T-helper 1 cell (primary cell): ENCODE results near the gene RBMS1.

Experiments
- DNase-seq, 5 donors: peaks; one replicate each; pipeline ENCODE4 v3.0.0-alpha.2; 2012 to 2020
- total RNA-seq, 4 donors: gene quantifications; one replicate each; lab custom pipeline; 2026; lab: John Stamatoyannopoulos, UW

The RBMS1 gene, protein sequence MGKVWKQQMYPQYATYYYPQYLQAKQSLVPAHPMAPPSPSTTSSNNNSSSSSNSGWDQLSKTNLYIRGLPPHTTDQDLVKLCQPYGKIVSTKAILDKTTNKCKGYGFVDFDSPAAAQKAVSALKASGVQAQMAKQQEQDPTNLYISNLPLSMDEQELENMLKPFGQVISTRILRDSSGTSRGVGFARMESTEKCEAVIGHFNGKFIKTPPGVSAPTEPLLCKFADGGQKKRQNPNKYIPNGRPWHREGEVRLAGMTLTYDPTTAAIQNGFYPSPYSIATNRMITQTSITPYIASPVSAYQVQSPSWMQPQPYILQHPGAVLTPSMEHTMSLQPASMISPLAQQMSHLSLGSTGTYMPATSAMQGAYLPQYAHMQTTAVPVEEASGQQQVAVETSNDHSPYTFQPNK
- total RNA-seq = 141 to 184 (median 156) reads per million in 4 donors

DNA sequence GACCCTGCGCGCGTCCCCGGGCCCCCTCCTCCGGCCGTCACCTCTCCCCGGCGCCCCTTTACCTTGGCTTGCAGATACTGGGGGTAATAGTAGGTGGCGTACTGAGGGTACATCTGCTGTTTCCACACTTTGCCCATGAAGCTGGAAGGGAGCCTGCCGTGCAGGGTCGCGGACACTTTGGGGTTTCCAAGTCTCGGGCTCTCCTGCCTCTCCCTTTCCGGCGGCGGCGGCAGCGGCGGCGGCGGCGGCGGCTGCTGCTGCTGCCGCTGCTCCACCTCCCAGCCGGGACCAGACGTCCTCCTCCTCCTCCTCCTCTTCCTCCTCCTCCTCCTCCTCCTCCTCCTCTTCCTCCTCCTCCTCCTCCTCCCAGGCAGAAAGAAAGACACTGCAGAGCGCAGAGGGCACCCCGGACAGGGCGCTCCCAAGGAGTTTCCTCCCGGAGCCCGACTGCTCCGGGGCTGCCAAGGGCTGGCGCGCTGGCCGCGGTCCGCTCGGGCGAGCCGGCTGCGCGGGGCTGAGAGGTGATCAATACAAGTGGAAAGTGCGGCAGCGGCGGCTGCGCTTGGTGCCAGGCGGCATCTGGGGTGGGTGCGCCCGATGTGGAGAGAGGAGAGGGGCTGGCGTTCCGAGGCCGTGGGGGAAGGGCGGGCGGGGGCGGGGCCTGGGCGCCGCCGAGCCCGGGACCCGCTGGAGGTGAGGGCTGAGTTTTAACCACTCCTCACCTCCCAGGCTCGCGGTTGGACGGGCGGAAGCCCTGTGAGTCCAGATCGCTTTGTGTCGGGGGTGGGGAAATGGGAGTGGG, at the start of gene RBMS1:
TSS of gene RBMS1 (minus strand) at position 581 of the 802 bp plus-strand sequence. CDS start at position 137, 444 bp downstream.
- peak; percentile 26 to 64 (median 36) for DNase-seq

DNA sequence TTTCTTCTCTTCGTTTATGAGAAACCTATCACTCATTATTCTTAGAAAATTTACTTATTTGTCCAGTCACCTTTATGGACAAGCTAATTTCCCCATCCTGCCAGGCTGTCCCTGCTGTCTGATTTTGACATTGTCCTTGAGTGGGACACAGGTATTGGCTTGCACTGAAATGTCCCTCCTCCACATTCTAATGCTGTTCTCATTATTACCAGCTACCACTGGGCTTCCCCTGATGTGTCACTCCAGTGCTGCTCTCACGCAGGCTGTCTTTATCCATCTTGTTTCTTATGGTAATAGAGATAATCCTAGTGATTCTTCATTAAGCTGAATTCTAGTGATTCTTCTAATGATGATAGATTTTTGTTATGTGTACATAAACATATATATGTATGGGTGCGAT, 48.1 kb upstream of the RBMS1 start:
- no peak for DNase-seq

DNA sequence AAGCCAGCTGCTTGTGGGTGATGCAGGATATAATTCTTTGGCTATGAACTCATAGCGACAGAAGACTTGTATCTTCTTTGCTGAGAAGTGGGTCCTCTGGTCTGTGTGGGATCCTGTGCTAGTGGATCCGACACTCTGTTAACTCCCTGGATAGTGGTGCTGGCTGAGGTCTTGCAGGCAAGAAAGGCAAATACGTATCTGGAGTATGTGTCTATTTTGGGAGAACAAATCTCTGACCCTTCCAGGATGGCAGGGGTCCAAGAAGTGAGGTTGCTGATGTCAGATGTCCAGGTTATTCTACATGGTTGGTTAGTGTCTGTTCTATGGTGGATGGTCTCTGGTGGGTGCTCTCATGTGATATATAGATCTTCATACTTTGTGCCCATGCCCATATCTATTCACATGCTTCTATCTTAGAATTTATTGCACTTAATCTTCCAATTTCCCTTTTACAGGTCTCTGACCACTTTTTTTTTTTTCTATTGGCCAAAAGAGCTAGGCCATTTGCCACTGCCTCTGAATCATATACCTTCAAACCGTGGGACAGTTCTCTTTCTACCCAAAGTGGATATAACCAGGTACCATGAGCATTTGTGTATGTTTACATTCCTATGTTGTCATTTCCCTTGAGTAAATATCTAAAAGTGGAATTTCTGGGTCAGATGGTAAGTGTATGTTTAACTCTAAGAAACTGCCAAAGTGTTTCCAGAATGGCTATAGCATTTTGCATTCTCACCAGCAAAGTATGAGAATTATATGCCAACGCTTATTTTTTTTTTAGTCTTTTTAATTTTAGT, 45.1 kb upstream of the RBMS1 start:
- DNase-seq = no peak

DNA sequence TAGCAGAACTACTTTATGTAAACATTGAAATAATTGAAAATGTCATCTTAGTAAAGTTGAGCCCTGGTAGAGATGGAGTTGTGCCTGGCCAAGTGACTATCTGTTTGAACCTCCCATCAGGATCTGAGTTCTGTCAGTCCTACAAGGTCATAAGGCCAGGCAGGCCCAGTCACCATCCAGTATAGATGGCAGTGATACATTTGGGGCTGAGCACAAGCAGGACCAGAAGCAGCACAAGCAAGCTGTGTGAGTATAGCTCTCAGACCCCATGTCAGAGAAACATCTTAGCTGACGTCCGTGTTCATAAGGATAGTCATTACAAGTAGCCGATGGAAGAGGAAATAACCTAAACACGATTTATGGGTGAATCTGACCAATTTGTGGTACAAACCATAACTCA, 44.5 kb upstream of the RBMS1 start:
- DNase-seq = no peak

DNA sequence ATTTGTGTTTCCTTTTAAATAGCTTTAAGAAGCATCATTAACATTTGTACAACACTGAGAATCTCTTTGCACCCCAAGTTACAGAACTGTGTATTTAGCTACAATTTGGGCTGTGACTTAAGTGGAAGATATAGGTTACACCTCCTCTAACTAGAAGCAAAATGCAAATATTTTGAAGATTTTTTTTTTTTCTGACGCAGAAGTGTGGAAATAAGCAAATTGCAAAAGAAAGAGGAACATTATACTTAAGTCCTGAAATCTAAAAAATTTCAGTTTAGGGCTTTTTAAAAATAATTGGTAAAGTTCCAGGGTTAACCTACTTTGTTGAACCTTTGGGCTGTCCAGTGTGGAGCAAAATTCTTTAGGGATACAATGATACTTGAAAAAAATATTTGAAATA, 41.4 kb upstream of the RBMS1 start:
- no peak for DNase-seq

DNA sequence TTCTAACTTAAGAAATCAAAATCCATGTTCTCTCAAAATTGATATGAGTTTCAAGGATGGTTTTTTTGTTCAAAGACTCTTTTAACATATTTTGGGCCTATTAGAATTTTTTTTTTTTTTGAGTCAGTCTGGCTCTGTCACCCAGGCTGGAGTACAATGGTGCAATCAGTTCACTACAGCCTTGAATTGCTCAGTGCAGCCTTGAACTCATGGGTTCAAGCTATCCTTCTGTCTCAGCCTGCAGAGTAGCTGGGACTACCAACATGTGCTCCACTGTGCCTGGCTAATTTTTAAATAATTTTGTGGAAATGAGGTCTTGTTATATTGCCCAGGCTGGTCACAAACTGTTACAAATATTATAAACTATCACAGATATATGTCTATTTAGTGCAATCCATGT, 40.6 kb upstream of the RBMS1 start:
- no peak for DNase-seq

DNA sequence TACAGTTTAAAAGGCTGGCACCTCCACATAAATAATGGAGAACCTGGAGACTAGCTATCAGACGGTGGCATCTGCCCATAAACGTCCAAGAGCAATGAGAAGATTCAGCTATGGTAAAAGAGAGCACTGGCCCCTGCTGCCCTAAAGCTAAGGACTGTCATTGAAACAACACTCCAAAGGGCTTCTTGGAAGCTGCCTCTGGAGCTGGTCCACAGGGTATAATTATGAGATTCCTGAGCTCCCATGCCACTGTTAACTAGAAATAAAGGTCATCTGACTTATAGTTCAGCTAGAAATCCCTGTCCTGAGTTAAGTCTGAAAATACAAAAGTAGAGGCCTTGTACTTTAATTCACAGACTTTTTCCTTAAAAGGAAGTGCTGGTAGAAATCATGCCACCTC, 39.9 kb upstream of the RBMS1 start:
- DNase-seq = no peak

DNA sequence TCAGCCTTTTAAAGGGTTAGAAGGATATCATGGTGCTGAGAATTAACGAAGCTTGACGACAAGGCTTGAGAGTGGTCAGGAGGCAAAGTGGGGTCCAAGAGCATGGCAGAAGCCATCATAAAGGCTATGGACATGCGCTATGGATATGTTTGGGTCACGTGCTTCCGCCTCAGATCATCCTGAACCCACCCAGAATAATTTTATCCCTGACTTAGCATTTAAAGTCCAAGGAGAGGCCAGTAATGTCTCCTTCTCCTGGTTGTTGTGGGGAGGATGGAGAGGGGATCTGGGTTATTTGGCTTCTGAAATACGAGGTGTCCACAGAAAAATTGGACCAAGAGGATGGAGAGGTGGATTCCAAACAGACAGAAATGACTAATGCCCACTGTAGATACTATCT, 38.8 kb upstream of the RBMS1 start:
- DNase-seq = no peak

DNA sequence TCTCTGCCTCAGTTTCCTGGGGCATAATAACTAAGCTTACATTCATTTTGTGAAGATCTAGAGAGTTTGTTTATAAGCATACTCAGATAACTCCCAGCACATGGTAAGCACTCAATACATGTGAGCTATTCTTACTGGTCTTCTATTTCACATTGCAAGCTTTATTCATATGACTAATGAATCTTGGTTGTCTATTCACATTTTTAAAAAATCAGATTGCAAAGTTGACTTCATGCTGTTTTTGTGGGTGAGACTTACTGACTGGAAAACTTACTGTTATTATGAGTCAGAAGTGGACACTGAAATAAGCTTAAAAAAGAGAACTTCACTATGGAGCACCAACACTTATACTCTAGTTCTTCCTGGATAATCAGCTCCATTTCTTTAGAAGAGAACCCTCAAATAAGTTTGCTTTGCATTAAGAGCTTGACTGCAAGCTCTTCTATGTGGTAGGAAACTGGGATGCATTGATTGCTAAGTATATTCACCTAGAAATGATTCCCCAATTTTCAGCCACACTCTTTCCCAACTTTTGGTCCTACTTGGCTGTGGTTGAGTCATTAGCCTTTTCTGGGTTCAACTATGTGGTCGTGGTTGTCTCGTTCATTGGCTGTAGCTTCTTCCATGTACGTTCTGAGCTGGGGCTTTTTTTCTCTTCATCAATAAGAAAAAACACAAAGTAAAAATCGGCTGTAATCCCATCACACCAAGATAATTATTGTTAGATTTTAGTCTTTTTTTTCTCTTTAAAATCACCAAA, 29.5 kb upstream of the RBMS1 start:
- no peak for DNase-seq

DNA sequence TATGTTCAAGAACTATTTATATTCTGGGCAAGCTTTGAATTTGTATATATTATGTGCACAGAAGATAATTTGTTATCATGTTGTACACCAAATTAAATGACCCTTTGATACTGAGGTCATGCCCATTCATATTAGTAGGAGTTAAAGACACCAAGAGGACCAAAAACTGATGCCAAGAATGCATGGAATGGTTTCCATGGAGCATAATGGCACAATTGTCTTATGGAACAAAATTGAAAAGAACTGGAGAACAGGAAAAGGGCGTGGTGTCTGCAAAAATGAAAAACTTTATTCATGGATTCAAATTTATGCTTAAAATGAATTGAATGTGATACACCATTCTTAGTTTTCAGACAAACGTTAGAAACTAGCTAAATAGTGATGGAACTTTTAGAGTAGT, 24.1 kb upstream of the RBMS1 start:
- no peak for DNase-seq

DNA sequence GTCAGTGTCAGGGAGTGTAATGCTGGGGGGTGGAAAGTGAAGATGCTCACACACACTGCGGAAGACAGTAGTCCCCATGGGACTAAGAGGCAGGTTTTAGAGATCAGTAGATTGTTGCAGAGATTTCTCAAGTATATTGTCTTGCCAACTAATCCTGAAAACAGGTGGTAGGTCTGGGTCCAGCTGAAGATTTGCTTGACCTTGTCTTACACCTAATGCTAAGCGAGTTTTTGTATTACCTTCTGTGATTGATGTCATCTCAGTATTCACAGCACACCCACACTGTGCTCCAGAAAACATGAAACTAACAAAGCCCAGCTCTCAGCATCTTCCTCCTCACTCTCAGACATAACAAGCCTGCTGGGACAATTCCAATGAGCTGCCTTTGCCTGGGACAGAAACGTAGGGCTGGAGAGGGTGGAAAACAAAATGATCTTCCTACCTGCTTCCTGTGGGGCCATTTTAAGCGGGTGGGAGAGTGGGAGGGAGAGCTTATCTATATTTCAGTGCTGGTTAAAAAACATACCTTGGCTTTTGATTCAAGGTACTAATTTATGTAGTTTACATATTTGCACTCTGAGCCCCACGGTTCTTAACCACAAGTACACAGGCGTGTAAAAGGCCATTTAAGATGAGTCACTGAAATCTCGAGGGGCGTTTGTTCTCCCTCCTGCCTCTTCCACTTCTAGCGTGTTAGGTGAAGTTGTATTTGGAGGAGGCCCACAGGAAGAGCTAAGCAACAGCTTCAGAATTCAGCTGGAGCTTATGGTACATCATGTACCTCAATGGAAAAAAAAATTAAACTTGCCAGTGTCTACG, 23.1 kb upstream of the RBMS1 start:
- peak in 1 of 5 donors; percentile 30 for DNase-seq

DNA sequence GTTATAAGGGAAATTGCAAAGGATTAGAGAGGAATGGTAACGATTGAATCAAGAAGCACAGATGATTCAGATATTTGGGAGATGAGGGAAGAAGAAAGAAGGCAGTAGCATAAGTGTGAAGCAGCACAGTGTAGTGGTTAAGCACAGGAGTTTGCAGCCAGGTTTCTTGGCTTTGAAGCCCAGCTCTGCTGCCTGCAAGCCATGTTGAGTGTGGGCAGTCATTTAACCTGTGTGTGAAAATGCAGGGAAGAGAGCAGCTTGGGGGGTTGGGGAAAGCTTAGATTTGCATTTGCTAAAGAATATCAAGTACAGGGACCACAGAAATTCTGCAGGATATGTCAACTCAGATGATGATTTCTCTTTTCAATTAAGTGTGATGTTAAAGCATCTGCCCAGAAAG, 21.5 kb upstream of the RBMS1 start:
- DNase-seq = no peak

DNA sequence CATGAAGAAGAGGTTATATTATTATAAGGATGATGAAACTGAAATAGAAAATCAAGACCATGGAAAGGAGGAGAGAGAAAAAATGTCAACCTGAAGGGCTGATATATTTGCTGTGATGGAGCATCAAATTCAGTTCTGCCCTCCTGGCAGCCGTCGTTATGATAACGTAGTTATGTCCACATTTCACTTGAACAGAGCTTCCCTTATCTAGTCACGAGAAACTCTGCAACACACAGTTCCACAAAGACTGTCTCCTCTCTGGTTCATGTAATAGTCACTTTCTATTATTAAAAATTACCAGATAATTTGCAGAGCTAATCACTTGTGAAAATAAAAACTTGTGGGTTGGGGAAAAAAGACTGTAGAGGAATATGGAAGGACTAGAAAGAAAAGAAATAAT, 19.5 kb upstream of the RBMS1 start:
- no peak for DNase-seq

DNA sequence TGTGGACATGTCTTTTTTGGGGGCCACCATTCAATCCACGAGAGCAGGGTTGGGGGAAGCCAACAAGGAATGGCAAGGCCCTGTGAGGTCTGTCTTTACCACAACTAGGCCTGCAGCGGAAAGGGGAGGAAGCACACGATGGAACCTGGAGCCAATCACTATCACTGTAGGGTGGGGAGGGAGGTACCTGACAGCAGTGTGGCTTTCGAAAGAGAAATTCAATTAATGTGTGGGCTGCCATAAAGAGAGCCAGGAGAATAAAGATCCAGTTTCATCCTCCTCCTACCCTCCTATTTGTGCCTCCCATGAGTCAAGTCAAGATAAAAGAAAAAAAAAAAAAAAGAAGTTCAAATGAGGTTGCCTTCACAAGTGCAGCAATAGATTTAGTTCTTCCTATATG, 18.9 kb upstream of the RBMS1 start:
- no peak for DNase-seq

DNA sequence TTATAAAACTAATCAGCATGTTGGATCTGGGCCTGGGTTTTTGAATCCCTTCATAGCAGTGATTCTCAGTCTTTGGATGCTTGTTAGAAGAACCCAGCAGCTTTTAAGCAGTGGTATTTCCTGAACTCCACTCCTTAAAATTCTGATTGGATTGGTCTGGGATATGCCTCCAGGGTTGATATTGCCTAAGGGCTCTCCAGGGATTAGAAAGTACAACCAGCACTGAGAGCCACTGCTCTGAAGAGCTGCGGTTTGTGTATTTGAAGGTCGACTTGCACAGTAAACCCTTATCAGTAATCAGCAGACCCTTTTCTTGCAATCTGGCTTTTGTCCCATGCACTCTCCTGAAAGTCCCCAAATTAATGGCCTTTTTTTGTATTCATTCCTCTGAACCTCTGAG, 17.0 kb upstream of the RBMS1 start:
- DNase-seq = no peak

DNA sequence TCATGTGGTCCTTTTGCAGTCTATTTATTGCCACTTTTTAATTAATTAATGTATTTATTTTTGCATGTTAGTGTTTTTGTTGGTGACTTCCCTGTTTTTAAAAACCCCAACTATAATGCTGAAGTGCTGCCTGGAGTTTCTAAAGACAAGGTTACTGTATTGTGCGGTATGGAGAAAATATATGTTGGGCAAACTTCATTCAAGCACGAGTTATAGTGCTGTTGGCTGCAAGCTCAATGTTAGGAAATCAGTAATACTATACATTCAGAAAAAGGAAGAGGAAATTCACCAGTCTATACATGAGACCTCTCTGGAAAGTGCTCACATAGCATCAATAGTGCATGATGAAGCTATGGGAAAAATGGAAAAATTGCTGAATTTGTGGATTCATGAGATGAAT, 15.4 kb upstream of the RBMS1 start:
- DNase-seq = no peak

DNA sequence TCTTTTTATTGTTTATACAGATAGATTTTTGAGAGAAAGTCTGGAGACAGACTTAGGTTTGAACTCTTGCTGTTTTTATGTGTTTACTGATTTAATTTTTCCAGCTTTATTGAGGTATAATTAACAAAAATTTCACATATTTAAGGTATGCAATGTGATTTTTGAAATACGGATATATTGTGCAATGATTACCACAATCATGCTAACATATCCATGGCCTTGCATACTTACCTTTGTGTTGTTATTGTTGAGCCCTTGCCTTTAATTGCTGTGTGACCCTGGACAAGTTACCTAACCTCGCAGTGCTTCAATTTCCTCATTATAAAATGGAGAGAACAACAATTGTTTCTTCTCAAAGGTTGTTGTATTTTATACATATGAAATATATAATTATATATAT, 13.9 kb upstream of the RBMS1 start:
- no peak for DNase-seq

DNA sequence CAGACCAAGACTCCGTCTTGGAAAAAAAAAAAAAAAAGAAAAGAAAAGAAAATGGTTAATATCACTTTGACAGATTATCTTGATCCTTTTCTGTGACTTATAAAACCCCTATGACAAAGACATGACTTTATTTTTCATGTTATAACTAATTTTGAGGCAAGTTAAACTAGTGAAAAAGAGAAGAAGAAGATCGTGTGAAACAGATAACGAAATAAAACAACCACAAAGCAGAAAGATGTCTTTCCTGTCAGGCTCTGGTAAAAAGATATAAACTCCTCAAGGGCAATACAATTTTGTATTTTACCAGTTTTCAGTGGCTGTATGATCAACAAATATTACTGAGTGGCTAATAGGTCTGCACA, 13.4 kb upstream of the RBMS1 start:
- peak in 1 of 5 donors; percentile 63 for DNase-seq

DNA sequence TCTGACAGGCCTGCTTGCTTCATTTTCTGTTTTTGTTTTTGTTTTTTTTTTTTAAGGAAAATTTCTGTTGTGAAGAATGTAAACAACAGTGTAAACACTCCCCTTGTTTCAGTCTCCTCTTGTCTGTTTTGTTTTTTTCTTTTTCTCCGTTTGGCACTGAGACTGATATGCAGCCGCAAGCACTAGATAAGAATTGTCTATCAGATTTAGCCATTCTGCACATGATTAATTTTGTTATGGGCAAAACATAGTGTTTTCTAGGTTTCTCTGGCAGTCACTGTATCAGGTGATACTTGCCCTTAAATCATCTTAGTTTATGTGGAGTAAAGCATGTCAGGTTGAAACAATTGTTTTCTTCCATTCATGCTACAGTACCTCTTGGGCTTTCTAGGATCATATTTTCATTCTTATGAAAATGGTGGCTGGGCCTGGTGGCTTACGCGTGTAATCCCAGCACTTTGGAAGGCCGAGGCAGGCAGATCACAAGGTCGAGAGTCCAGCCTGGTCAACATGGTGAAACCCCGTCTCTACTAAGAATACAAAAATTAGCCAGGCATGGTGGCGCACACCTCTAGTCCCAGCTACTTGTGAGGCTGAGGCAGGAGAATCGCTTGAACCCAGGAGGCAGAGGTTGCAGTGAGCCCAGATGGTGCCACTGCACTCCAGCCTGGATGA, 12.9 kb upstream of the RBMS1 start:
- no peak for DNase-seq

DNA sequence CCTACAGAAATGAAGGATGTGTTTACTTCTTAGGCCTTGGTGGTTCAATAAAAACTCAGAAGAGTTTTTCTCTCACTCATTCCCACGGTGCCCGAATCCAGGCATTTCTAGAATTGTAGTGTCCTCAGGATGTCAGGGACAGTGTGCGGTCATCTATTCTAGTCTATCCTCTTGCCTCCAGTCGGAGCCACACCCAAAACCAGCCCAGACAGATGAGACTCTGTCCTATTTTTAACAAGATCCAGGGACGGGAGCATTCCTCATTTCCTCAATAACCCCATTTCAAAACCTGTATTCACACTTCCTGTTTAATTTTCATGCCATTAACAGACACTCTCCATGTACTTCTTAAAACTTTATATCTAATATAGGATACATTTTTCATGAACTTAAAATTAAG, 11.6 kb upstream of the RBMS1 start:
- DNase-seq = no peak

DNA sequence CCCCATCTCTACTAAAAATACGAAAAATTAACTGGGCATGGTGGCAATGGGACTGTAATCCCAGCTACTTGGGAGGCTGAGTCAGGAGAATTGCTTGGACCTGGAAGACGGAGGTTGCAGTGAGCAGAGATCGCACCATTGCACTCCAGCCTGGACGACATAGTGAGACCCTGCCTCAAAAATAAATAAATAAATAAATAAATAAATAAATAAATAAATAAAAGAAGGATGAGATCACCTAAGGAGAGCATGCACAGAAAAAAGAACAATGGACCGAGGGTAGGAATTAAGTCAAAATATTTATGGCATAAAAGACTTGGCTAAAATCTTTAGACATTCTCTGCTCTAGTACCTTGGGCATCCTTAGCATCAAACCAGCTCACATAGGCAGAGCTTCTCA, 8.9 kb upstream of the RBMS1 start:
- no peak for DNase-seq
